GM21447 (cell line): ENCODE measurements around the gene ATR.

ENCODE experiments used
- ATAC-seq: cut with Tn5 transposase; IDR thresholded peaks from one replicate; pipeline ENCODE4 v1.9.1; 2021; ENCODE audit not compliant: unreplicated experiment

Gene ATR

GRCh38 chr3:142534543-142534942 lies 44.0 kb downstream of the ATR start:
- ATAC-seq: no peak

- no peak for ATAC-seq
Observed at GRCh38 chr3:142530296-142530695, 48.2 kb downstream of the ATR start.

GRCh38 chr3:142523921-142524566 lies 54.5 kb downstream of the ATR start:
- ATAC-seq: no peak

GRCh38 chr3:142509079-142509478 lies 69.5 kb downstream of the ATR start:
- ATAC-seq: no peak

GRCh38 chr3:142507241-142507640 lies 71.3 kb downstream of the ATR start:
- no peak for ATAC-seq

- no peak for ATAC-seq
Observed at GRCh38 chr3:142502187-142502985, 76.1 kb downstream of the ATR start.

DNA sequence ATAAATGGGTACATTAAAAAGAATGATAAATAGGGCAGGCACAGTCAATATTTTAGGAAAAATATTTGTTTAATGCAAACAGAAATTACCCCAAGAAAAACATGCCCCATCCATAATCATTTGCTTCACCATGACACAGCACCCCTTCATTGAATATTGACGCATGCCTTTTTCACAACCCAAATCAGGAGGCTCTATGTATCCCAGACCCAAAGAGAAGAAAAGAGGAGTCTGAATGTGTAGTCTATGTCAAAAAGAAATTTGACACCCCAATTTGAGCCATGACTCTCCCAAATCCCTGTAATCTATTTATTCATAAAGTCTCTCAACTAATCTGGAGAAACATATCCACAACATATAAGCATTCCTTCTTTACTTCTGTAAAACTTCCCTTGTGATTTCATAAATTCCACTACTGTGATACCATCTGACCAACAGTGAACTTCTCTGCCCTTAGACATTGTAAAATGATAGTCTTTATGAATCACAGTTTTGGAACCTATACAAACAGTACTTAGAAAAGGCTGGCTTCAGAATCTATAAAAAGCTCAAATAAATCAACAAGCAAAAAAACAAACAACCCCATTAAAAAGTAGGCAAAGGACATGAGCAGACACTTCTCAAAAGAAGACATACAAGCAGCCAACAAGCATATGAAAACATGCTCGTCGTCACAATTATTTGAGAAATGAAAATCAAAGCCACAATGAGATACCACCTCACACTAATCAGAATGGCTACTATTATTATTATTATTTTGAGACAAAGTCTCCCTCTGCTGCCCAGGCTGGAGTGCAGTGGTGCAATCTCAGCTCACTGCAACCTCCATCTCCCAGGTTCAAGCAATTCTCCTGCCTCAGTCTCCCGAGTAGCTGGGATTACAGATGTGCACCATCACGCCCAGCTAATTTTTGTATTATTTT lies 77.3 kb downstream of the ATR start:
- no peak for ATAC-seq

- no peak for ATAC-seq
Observed at GRCh38 chr3:142500211-142500610, 78.3 kb downstream of the ATR start.

GRCh38 chr3:142498397-142499180 lies 79.9 kb downstream of the ATR start:
- ATAC-seq: peak; percentile 65

DNA sequence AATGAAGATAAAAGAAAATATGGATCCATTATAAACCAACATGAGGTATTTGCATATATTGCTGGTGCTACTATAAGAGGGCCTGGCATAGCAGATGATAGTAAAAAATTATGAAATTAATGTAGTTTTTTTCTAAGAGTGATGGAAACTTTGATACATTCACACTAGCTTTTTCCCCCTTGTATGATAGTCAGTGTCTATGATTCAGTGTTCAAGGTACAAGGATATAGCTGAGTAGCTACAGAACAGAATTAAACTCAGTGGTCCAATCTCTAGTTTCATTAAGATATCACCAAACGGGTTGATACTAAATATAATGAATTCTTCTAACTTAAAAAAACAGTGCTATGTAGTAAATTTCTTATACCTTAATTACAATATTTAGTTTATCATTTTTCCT lies 80.8 kb downstream of the ATR start:
- ATAC-seq: no peak

- no peak for ATAC-seq
Observed at GRCh38 chr3:142495103-142495502, 83.4 kb downstream of the ATR start.

DNA sequence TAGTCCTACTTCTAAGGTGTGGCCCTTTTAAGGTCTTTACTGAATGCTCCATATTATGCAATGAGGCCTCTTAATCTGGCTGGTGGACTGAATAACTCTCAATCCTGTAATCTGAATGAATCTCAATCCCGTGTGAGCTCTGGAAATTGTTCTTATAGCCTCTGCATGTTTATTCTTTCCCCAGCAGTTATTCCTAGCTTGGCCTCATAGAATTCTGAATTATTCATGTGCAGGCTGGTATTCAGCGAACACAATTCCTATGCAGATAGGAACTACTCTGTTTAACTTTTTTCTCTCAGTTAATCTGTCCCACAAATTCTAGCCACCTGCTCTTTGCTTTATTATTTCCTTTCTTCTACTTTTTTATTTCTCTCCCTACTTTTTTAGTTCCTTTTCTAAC lies 86.3 kb downstream of the ATR start:
- no peak for ATAC-seq

GRCh38 chr3:142489572-142490323 lies 88.8 kb downstream of the ATR start:
- no peak for ATAC-seq

DNA sequence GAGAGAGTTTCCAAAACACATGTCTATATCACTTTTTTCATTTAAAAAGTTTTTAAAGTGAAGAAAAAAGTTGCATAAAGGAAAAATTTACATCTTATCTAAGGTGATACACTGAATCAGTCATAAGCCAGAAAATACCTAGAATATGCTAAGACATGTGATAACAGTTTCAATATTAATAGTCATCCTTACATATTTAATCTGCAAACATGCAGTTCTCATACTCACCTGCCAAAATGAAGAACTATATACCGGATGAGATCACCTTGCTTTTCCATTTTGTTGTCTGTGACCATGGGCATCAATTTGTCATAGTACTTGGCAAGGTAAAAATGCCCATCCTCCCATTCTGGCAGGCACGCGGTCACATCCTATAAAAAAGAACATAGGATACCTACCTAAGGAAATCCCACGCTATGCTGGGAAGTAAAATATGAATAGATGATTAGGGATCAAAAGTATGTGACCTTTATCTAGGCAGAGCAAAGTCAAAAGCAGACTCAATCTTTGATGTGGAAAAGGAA lies 93.6 kb downstream of the ATR start:
- no peak for ATAC-seq

GRCh38 chr3:142481196-142481595 lies 97.3 kb downstream of the ATR start:
- ATAC-seq: no peak

DNA sequence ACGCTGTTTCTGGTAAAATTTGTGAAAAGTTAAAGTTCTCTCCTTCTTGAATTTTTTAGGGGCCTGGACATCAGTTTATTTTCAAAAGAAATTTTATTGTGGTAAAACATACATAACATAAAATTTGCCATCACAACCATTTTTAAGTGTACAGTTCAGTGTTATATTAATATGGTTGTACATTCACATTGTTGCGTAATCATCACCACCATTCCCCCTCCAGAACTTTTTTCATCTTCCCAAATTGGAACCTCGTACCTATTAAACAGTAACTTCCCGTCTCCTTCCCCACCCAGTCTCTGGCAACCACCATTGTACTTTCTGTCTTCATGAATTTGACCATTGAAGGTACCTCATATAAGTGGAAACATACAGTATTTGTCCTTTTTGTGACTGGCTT lies 107.7 kb downstream of the ATR start:
- ATAC-seq: no peak

DNA sequence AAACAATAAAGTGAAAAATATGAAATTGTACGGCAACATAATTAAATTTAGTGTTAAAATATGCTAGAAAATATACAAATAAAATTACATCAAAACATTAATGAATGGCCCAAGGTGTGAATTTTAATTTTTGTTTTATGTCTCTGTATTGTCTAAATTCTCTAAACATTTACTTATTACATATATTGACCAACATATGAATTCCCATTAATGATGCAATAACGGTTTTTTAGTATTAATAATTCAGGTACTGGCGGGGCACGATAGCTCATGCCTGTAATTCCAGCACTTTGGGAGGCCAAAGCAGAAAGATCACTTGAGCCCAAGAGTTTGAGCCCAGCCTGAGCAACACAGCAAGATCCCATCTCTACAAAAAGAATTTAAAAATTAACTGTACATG lies 110.1 kb downstream of the ATR start:
- ATAC-seq: no peak

GRCh38 chr3:142467768-142468167 lies 110.8 kb downstream of the ATR start:
- ATAC-seq: no peak

- no peak for ATAC-seq
Observed at GRCh38 chr3:142460689-142461088, 117.8 kb downstream of the ATR start.

GRCh38 chr3:142459929-142460328 lies 118.6 kb downstream of the ATR start:
- no peak for ATAC-seq
